Smooth muscle cell of the umbilical artery (primary cell): Measurements from ENCODE around the gene KPNB1. TPM values are rescaled to one million over a fixed set of nuclear protein-coding genes. Genes with fewer than 3 reads are reported as not detected.

Source experiments
- total RNA-seq: library from RNA; depleted of rRNA; stranded (reverse); fragments of >200 nt; gene quantifications from 2 replicates; pipeline ENCODE4 v1.2.3, GENCODE V29; 2014

KPNB1 gene
- total RNA-seq, result 369 and 570 TPM in 2 replicates

GRCh38 chr17:47649153-47649971 is at the start of gene KPNB1:
KPNB1 (plus strand) TSS chr17:47649919; CDS start chr17:47650245, 326 bp downstream.

DNA sequence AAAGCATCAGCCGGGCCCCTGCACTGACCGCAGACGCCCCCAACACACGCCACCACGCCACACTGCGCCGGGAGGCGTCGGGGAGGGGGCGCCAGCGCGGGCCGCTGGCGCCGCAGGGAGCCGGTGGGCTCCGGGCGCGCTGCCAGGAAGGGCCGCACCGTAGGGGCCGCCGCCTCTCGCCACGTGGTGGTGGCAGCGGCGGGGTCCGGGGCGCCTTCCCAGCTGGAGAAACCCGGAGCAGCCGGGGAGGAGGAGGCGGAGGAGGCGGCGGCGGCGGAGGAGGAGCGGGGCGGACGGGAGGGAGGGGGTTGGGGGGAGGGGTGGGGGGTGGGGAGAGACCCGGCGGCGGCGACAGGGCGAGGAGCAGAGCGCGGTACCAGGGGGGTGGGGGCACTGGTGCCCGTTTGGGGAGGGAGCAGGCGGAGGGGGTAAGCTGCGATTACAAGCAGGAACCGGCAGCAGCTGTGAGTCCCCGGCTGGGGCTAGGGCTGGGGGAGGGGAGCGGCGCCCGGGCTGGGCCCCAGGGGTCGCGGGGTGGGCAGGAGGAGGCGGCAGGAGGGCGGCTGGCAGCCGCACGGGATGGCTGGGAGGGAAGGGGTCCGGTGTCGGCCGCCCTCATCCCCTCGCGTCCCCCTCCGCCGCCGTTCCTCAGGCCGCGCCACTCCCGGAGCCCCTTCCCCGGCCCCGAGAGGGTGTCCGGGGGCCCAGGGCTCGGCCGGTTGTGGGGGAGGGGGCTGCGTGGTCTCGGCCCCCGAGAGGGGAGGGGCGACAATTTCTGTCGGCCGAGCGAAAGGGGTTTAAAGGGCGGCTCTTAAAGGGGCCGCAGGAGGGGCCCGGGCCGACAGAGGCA is 44.2 kb downstream of the KPNB1 start, which contains the start of gene TBKBP1:
Gene TBKBP1, plus strand, starts transcription at position 431 of the 850 bp plus-strand sequence. CDS start 1,952 bp downstream, outside the sequence.

GRCh38 chr17:47733047-47733673 is 83.4 kb downstream of the KPNB1 start, which contains the start of gene TBX21:
TBX21 (plus strand) TSS chr17:47733236; CDS start chr17:47733455, 219 bp downstream.

Other genes with a start within 250 kb of the KPNB1 start
- gene NPEPPS, start 118.8 kb upstream of the KPNB1 start, total RNA-seq, result 124 and 181 TPM in 2 replicates
- gene TBKBP1, start 44.2 kb downstream of the KPNB1 start, total RNA-seq, result 6.2 and 9.6 TPM in 2 replicates
- gene TBX21, start 83.3 kb downstream of the KPNB1 start, total RNA-seq, result not detected in 2 replicates
- 9.5 and 14.5 TPM in 2 replicates for gene OSBPL7, start 171.9 kb downstream of the KPNB1 start, total RNA-seq
- 10.4 and 19.5 TPM in 2 replicates for gene MRPL10, start 181.6 kb downstream of the KPNB1 start, total RNA-seq
- gene LRRC46, start 181.8 kb downstream of the KPNB1 start, total RNA-seq, result 0.09 TPM in 1 of 2 replicates, not detected in the other
- 32.2 and 52.6 TPM in 2 replicates for gene SCRN2, start 191.4 kb downstream of the KPNB1 start, total RNA-seq
- 0.09 and 0.30 TPM in 2 replicates for gene SP6, start 201.2 kb downstream of the KPNB1 start, total RNA-seq
- gene SP2, start 246.3 kb downstream of the KPNB1 start, total RNA-seq, result 0.89 and 1.4 TPM in 2 replicates